GM19043 (cell line): ENCODE measurements around the gene RUNX3.

Experiments used
- ATAC-seq: cut with Tn5 transposase; IDR thresholded peaks from one replicate; pipeline ENCODE4 v1.9.1; 2021; ENCODE audit warnings: low read depth; ENCODE audit not compliant: unreplicated experiment

RUNX3 gene

GRCh38 chr1:24868016-24868875 is 61.8 kb downstream of the RUNX3 start:
- no peak for ATAC-seq

GRCh38 chr1:24867084-24867870 is 62.8 kb downstream of the RUNX3 start:
- ATAC-seq, result no peak

- no peak for ATAC-seq
Measured at GRCh38 chr1:24866211-24867083, 63.6 kb downstream of the RUNX3 start.

GRCh38 chr1:24865587-24865986 is 64.5 kb downstream of the RUNX3 start:
- ATAC-seq, result no peak

GRCh38 chr1:24865168-24865567 is 64.9 kb downstream of the RUNX3 start:
- no peak for ATAC-seq

GRCh38 chr1:24864370-24864777 is 65.7 kb downstream of the RUNX3 start:
- ATAC-seq, result no peak

GRCh38 chr1:24862775-24863483 is 67.1 kb downstream of the RUNX3 start:
- no peak for ATAC-seq

- no peak for ATAC-seq
Measured at GRCh38 chr1:24861821-24862727, 68.0 kb downstream of the RUNX3 start.

GRCh38 chr1:24860841-24861240 is 69.2 kb downstream of the RUNX3 start:
- no peak for ATAC-seq

- no peak for ATAC-seq
Measured at GRCh38 chr1:24859063-24860010, 70.7 kb downstream of the RUNX3 start.

- no peak for ATAC-seq
Measured at GRCh38 chr1:24858277-24858676, 71.8 kb downstream of the RUNX3 start.

GRCh38 chr1:24857507-24858133 is 72.5 kb downstream of the RUNX3 start:
- no peak for ATAC-seq

- no peak for ATAC-seq
Measured at GRCh38 chr1:24856787-24857506, 73.1 kb downstream of the RUNX3 start.

- ATAC-seq, result no peak
Measured at GRCh38 chr1:24855474-24855873, 74.6 kb downstream of the RUNX3 start.

GRCh38 chr1:24853649-24854048 is 76.4 kb downstream of the RUNX3 start:
- ATAC-seq, result no peak

GRCh38 chr1:24850328-24850920 is 79.7 kb downstream of the RUNX3 start:
- no peak for ATAC-seq
